Left ventricle myocardium superior (tissue), 1 donor: ENCODE data around the gene MLST8. TPM values are rescaled to one million over a fixed set of nuclear protein-coding genes. Genes with fewer than 3 reads are reported as not detected.

Source experiments
- ATAC-seq: fragments of 200-7000 bp; cut with Tn5 transposase; one replicate; pipeline ENCODE4 v1.9.1; 2020; ENCODE audit warnings: mild to moderate bottlenecking, moderate library complexity
- DNase-seq: peaks from one replicate; pipeline ENCODE4 v3.0.0-alpha.2; 2020
- intact Hi-C: fragments of 100-400 bp; cut with micrococcal nuclease; formaldehyde crosslinking; loops from one replicate; pipeline ENCODE4 v1.11.0; 2022
- total RNA-seq: library from RNA; stranded (reverse); fragmentation: NEBNext Ultra II Directional; extraction: Animal tissue kit (Norgen Biotek cat#: 25700); gene quantifications from one replicate; pipeline ENCODE4 v1.2.1, GENCODE V29; 2021
- donor health status: DM: no; HTN: yes; CAD: no; lungs with severe emphysema.

The MLST8 gene
- total RNA-seq, 1 donor from 2014 or later: 29.9 TPM

DNA sequence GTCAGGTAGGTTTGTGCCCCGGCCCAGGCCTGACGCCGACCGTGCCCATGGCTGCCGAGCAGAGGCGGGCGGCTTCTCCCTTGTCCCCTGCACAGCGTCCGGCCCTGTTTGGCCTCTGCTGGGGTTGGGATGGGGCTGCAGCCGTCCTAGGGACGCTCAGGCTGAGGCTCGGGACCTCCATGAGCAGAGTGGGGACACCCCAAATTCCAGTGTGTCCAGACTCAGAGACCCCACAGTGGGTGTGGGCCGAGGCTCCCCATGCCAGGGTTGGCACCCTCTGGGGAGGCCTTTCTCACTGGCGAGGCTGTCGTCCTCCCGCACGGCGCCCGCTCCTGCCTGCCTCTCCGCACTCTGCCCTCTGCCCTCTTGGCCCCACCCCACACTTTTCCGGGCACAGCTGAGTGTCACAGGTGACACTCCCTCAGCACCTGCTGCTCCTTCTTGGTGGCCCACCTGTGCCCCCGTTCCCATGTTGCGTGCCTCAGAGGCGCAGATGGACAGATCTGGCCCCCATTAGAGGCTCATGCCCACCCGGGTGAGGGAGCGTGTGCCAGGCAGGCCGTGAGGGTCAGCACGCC is 33.6 kb upstream of the MLST8 start:
- ATAC-seq (no peak), DNase-seq (no peak)
- intact Hi-C loops: no loop called here

DNA sequence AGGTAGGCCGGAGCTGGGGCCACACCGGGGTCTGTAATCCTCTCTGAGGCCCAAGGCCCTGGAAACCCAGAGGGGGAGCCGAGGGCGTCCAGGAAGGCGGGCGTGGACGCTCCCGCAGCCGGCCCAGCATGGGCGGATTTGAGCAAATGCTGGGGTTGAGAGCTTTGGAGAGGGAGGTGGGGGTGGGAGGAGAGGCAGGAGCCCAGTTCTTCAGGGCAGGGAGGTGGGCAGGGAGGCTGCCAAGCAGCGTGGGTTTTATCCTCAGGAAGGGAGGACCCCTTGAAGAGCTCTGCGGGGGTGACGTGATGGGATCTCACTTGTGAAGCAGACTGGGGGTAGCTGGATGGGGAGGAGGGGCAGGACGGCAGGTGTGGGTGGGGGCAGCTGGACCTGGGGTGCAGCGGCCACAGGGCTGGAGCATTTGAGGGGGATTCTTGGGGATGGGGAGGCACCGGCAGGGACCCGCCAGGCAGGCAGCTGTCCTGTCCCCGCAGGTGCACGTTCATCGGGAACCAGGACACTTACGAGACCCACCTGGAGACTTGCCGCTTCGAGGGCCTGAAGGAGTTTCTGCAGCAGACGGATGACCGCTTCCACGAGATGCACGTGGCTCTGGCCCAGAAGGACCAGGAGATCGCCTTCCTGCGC is 32.4 kb upstream of the MLST8 start:
- DNase-seq (no peak), ATAC-seq (no peak)
- intact Hi-C loops: no loop called here

DNA sequence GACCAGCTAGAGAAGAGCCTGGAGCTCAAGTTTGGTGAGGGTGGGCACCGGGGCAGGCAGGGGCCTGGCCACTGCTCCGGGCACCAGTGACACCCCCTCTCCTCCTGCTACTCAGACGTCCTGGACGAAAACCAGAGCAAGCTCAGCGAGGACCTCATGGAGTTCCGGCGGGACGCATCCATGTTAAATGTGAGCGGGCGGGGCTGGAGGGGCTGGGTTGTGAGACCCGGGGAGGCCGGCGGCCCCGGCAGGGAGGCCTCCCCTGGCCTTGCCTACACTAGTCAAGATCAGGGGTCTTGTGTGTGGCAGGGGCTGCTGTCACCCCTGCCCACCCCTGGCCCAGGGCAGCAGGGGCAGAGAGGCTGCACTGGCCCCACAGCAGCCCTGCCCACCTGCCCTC is 31.9 kb upstream of the MLST8 start:
- intact Hi-C loops: no loop called here
- ATAC-seq: no peak
- DNase-seq: no peak

DNA sequence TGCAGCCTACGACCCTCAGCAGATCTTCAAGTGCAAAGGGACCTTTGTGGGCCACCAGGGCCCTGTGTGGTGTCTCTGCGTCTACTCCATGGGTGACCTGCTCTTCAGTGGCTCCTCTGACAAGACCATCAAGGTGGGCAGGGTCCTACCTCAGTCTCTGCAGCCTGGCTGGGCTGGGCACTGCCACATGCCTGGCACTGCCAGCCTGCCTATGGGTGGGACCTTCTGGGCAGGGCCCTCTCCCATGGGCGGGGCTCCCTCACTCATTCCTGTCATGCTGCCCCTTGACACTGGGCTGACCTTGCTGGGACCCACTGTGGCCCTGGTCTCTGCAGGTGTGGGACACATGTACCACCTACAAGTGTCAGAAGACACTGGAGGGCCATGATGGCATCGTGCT is 31.3 kb upstream of the MLST8 start:
- DNase-seq: no peak
- ATAC-seq: no peak
- intact Hi-C loops: no loop called here

DNA sequence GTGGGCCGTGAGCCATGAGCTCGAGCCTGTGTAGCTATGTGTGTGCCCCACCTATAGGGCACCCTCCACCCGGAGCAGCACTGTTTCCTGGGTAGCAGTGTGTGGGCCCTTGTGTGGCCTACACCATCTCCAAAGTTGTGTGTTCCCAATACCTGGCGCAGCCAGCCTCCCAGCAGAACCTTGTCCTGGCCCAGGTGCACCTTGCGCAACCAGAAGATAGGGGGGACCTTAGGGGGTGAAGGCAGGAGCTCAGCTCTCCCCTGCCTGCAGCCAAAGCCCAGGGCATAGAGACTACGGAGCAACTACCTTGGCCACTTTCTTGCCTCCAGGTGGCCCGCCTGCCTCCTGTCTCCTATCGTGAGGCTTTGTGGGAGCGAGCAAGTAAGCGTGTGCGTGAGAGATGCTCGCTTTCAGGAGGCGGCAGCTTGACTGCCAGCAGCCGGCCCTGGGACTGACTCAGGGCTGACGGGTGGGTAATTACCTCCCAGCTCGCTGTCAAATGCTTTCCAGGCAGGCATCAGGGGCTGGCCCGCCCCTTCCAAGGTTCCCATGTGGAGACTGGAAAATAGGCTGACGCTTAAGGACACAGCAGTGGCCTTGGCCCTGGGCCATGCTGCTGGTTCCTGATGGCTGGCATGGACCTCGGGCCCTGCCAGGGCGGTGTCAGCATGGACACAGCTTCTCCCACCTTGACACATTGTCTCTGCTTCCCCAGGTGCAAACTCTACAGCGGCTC is 30.7 kb upstream of the MLST8 start:
- ATAC-seq (no peak), DNase-seq (no peak)
- intact Hi-C loops: no loop called here

DNA sequence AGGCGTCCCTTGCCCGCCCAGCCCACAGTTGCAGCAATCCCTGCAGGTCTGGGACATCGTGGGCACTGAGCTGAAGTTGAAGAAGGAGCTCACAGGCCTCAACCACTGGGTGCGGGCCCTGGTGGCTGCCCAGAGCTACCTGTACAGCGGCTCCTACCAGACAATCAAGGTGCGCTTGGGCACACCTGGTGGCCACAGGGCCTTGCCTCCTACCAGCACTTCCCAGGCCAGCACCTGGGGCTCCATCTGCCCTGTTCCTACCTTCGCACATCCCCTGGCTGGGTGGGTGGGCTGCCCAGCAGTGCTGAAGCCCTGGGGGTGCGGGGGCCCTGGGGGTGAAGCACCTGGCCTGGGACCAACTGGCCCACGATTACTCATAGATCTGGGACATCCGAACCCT is 29.8 kb upstream of the MLST8 start:
- no peak for ATAC-seq
- intact Hi-C loops: no loop called here
- DNase-seq: no peak

DNA sequence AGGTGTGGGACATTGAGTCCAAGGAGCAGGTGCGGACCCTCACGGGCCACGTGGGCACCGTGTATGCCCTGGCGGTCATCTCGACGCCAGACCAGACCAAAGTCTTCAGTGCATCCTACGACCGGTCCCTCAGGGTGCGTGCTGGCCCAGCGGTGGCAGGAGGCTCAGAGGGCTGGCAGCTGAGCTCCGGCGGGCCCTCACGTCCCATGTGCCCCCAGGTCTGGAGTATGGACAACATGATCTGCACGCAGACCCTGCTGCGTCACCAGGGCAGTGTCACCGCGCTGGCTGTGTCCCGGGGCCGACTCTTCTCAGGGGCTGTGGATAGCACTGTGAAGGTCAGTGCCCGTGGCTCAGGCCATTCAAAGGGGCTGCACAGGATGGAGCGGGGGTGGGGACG is 29.2 kb upstream of the MLST8 start:
- intact Hi-C loops: no loop called here
- DNase-seq (no peak), ATAC-seq (no peak)

DNA sequence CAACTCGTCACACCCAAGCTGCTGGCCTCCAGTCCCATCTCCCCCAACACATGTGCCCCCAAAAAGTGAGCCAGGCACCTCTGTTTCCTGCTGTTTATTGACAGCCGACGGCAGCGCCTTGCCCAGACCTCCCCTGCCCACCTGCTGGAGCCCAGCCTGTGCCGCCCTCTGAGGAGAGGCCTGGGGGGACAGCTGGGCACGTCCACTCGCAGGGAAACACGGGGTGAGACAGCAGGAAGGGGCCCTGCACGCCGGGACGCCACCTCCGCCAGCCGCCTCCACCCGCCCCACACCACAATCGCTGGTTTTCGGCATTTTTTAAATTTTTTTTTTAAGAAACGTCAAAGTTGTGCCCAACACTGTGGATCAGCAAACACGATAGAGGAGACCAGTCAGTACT is 28.2 kb upstream of the MLST8 start:
- ATAC-seq (no peak), DNase-seq (no peak)
- intact Hi-C loops: no loop called here

DNA sequence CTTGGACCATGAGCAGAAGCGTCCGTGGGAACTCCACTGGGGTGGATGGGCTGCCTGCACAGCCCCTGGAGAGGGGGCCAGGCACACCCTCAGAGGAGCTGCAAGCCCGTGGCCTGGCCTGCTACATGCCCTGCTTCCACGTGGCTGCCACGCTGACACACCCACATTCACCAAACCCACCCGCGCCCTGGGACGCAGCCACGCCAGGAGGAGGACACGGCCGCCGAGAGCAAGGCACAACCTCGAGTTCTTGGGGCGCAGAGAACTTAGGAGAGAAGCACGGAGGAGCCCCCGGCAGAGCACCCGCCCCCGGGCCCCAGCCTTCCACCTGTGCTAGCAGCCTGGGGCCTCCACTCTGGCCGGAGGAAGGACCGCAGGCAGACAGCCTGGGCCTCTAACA is 27.7 kb upstream of the MLST8 start:
- no peak for DNase-seq
- intact Hi-C loops: no loop called here
- no peak for ATAC-seq

DNA sequence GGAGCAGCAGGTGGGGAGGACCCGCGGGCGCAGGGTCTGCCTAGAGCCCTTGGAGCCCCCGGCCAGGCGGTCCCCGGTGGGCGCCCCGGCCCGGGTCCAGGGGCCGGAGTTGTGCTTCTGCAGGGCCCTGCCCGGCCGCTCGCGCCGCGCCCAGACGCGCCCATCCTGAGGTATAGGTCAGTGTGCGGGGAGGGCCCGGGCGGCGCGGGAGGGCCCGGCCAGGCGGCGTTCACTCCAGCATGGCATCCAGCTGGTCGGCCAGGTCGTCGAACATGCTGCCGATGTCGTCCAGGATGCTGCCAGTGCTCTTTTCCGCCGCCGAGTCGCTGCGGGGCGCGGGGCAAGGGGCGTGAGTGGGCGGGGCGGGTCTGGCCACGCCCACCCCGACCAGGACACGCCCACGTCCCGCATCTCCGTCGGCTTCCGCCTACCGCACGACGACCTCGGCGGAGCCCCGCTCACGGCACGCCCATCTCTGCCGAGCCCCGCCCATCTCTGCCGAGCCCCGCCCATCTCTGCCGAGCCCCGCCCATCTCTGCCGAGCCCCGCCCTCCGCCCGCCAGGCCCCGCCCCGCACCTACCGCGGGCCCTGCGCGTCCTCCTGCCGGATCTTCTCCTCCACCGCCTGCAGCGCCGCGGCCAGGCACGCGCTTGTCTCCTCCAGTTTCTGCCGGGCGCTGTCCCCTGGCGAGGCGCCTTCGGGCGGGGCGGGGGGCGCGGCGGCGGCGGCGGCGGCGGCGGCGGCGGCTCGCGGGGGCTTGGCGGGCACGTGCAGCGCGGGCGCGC is 26.7 kb upstream of the MLST8 start:
- intact Hi-C loops: no loop called here
- no peak for DNase-seq
- ATAC-seq: no peak

DNA sequence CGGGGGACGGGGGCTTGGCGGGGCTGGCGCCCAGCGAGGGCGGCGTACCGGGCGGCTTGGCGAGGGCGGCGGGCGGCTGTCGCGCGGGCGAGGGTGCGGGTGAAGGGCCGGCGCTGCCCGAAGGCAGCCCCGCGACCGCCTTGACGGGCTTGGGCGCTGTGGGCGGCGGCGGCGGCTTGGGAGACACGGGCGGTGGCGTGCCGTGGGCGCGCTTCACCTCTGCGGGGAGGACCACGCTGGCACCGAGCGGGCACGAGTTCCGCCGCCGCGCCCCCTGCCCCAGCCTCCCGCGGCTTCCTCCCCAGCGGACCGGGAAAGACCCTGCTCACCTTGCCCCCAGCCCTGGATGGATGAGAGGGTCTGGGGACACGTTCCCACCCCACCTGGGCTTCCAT is 26.1 kb upstream of the MLST8 start:
- intact Hi-C loops: no loop called here
- DNase-seq (no peak), ATAC-seq (no peak)

DNA sequence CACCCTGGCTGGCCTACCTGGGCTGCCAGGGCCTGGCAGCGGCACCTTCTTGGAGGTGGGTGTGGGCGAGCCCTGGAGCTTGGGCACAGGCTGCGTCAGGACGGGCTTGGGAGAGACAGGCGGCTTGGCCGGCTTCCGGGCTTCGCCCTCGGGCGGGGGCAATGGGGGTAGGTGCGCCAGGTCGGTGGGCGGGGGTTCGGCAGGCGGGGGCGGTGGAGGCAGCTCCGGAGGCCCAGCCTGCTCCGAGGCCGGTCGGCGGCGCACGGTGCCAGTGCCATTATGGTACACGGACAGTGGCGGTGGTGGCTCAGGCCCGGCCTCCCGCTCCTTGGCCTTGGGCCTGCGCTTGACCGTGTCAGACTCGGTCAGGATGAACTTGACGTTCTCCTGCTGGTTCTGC is 25.7 kb upstream of the MLST8 start:
- intact Hi-C loops: no loop called here
- ATAC-seq: no peak
- DNase-seq: no peak

DNA sequence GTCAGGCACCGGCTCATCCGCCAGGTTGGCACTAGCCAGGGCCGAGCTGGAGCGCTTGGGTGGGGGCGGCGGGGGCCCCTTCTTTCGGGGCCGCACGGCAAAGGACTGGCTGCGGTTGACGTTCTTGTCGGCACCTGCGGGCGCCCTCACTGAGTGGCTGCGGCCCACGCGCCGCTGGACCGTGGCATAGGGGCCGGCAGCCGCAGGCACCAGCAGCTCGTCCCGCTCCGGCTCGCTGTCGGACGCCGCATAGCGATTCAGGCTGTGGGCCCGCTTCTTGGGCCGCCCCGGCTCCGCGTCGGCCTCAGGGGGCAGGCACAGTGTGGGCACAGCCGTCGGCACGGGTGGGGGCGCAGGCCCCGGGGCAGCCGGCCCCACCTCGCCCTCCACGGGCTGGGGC is 24.8 kb upstream of the MLST8 start:
- intact Hi-C loops: no loop called here
- no peak for DNase-seq
- ATAC-seq: no peak

DNA sequence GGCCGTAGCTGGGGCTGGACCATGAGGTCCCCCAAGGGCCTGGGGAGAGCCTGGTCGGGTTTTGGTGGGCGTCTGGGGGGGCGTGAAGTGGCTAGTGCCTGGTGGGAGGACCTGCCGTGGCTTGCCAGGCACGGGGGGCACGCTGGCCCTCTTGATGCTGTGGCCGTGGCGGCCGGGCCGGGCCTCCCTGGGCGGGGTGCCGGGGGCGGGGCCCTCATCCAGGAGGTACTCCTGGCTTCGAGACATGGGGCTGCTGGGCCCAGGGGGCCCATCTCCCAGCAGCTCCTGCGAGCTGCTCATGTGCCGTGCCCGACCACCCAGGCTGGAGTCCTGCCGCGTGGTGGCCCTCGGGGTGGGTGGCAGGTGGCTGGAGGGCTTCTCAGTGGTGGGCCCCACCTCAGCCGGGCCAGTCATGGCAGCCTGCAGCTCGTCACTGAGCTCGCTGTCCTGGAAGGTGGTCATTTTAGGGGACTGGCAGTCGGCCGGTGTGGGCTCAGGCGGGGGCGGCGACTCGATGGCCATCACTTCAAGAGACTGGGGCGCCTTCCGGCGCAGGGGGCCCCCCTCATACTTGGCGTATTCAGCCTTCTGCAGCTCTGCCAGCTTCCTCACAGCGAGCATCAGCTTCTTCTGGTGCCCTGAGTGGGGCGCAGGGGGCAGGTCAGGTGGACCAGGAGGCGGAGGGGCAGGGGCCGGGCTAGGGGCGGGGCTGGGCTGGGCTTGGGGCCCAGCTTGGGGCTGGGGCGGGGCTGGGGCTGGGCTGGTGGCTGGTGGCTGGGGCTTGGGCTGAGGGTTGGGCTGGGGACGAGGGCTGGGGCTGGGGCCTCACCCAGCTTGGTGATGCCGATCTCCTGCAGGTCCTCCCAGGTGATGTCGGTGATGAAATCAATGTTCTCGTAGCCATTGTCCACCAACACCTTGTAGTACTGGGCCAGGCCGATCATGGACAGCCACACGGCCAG is 24.0 kb upstream of the MLST8 start:
- no peak for ATAC-seq
- intact Hi-C loops: no loop called here
- DNase-seq: no peak

DNA sequence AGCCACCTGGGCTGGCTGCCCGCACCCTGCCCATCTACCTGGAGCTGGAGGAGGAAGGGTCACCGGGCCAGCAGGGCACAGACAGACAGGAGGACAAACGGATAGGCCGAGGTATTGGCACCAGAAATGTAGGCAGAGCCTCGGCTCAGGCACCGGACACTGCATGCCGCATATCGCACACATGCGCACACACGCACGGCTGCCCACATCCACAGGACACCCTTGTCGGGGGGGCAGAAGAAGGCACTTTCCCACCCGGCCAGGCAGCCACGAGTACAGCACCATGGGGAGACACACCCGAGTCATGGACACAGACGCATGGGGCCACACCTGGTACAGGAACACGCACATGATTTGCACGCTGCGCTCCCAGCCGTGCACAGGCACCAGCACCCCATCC is 23.3 kb upstream of the MLST8 start:
- intact Hi-C loops: no loop called here
- ATAC-seq (no peak), DNase-seq (no peak)

DNA sequence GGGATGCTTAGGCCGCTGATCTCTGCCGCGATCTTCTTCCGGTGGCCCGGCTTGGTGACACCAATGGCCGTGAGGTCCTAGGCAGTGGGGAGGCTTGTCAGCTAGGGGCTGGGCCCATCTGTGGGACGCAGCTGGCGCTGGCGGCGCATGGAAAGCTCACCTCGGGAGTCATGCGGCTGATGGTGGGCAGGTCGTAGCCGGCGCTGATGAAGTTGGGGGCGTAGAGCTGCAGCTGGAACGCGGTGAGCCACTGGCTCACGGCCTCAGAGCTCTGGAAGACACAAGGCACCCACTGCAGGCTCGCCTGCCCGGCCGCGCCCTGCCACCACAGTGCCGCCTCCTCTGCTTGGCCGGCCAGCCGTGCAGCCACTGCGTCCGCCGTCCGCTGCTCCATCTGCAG is 21.6 kb upstream of the MLST8 start:
- DNase-seq (no peak), ATAC-seq (no peak)
- intact Hi-C loops: no loop called here

DNA sequence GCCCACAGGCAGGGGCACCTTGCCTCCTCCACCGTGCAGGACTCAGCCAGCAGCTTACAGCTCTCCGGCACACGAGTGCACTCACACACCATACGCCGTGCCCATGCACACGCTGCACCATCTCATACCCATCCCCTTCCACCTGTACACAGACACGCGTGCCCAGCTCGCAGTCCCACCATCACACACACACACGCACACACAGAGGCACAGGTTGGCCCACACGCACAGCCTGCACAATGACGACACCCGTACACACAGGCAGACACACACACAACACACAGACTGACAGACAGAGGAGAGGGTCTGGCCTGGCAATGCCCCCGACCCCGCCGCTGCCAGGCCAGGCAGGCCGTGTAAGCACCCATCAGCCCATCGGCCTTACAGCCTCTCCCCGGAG is 20.9 kb upstream of the MLST8 start:
- intact Hi-C loops: no loop called here
- DNase-seq (no peak), ATAC-seq (no peak)

DNA sequence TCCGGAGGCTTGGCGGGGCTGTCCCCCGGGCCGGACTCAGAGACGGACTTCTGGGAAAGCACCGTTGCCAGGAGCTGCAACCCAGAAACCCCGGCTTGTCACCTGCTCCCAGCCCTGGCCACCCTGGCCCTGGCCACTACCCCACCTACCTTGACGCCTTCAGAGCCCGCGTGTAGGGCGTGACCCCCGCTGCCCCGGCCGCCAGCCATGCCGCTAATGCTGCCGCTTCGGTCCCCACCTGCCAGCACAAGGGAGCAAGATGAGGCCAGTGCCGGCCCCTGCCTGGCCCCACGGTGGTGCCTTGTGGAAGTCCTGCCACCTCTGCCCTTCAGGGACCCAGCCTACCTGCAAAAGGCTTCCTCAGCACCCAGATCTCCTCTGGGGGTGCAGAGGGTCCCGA is 20.3 kb upstream of the MLST8 start:
- ATAC-seq (no peak), DNase-seq (no peak)
- intact Hi-C loops: no loop called here

DNA sequence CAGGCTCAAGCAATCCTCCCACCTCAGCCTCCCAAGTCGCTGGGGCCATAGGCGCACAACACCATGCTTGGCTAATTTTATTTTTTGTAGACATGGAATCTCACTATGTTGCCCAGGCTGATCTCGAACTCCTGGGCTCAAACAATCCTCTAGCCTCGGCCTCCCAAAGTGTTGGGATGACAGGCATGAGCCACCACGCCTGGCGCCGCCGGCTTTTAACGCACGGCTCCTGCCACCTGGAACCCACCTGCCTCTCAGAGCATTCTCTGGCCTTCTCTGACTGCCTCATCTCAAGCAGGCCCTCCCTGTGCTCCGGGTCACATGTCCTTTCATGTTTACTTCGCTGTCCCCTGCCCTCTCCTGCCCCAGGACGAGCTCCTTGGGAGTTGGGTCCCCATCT is 19.2 kb upstream of the MLST8 start:
- DNase-seq: no peak
- intact Hi-C loops: no loop called here
- ATAC-seq: no peak
